ENCODE measurements around the gene POGZ.

GRCh38 chr1:151370211-151370911 is 88.9 kb downstream of the POGZ start:
- TF ChIP-seq POLR2A (IDR thresholded peaks at IDR 0.05), result no peak
- TF ChIP-seq, protein P1, sequence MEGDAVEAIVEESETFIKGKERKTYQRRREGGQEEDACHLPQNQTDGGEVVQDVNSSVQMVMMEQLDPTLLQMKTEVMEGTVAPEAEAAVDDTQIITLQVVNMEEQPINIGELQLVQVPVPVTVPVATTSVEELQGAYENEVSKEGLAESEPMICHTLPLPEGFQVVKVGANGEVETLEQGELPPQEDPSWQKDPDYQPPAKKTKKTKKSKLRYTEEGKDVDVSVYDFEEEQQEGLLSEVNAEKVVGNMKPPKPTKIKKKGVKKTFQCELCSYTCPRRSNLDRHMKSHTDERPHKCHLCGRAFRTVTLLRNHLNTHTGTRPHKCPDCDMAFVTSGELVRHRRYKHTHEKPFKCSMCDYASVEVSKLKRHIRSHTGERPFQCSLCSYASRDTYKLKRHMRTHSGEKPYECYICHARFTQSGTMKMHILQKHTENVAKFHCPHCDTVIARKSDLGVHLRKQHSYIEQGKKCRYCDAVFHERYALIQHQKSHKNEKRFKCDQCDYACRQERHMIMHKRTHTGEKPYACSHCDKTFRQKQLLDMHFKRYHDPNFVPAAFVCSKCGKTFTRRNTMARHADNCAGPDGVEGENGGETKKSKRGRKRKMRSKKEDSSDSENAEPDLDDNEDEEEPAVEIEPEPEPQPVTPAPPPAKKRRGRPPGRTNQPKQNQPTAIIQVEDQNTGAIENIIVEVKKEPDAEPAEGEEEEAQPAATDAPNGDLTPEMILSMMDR (IDR thresholded peaks at IDR 0.05), result no peak
- no peak for TF ChIP-seq POLR2AphosphoS5 (IDR thresholded peaks at IDR 0.05; ENCODE audit: insufficient read depth in 1 of 2, low read depth in 1 of 2)
